ENCODE results near the gene KANK2.

Gene KANK2

DNA sequence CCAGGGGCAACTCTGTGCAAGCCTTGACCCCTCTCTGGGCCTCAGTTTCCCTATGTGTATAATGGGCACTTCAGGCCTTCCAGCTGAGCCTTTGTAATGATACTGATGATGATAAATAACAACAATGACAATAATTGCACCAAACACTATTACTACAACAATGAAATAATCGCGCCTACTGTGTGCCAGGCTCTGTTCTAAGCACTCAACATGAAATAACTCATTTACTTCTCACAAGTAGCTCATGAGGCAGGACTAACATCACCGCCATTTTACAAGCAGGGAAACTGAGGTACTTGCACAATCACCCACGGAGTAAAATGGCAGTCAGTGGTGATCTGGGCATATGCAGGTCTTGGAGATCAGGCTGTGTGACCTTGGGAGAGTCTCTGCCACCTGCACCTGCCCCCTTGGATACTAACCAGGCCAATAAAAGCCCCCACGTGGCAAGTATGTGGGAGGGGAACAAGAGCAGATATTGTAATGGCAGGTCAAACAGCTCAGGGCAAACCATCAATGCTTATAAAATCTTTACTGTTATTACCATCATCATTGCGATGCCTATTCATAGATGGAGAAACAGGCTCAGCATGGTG, 41.5 kb upstream of the KANK2 start:
- no peak overlapping the region for H3K27ac ChIP-seq (ENCODE audit: low read depth, low read length)
- peaks cover 0 to 73% (median 69%) of the 10 kb centered on the region in 5 donors for H3K36me3 ChIP-seq (ENCODE audit: control insufficient read depth in 5 of 5, insufficient read depth in 5 of 5, low read length in 5 of 5)

DNA sequence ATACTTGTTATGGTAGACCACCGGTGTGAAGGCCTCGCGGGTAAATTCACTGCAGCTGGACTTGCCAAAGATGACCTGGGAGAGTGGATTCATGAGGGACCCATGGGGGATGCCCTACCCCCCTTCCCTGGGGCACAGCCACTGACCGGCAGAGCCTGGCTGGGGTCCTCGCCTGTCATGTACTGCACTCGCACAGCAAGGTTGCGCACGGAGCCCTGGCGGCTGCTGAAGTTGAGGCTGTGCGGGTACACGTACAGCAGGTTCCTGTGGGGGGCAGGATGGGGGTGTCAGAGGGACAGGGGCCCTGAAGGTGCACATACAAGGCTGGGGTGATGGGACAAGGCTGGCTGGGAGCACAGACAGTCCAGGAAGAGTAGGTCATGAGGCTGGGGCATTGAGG, 40.7 kb upstream of the KANK2 start:
- Histone ChIP-seq H3K9ac (ENCODE audit: low read length in 5 of 5) (no peak overlapping the region), H3K4me1 (ENCODE audit: control insufficient read depth in 5 of 5, insufficient read depth in 5 of 5, low read length in 5 of 5) (peaks cover 0 to 75% (median 44%) of the 10 kb centered on the region in 5 donors), H3K27ac (ENCODE audit: low read depth, low read length) (no peak overlapping the region), H3K36me3 (ENCODE audit: control insufficient read depth in 5 of 5, insufficient read depth in 5 of 5, low read length in 5 of 5) (peaks cover 0 to 80% (median 70%) of the 10 kb centered on the region in 5 donors), H3K9me3 (ENCODE audit: control insufficient read depth in 5 of 5, low read length in 5 of 5) (peaks cover 0 to 11% (median 4%) of the 10 kb centered on the region in 5 donors), H3K4me3 (ENCODE audit: low read depth in 1 of 5, low read length in 5 of 5) (no peak overlapping the region), H3K27me3 (ENCODE audit: control insufficient read depth in 5 of 5, insufficient read depth in 4 of 5, low read length in 5 of 5) (no peaks in the 10 kb centered on the region)

More for the DNA sequence above, 41.5 kb upstream of the KANK2 start:
- Histone ChIP-seq H3K9me3 (ENCODE audit: control insufficient read depth in 5 of 5, low read length in 5 of 5) (peaks cover 0 to 11% (median 4%) of the 10 kb centered on the region in 5 donors), H3K4me3 (ENCODE audit: low read depth in 1 of 5, low read length in 5 of 5) (no peak overlapping the region), H3K27me3 (ENCODE audit: control insufficient read depth in 5 of 5, insufficient read depth in 4 of 5, low read length in 5 of 5) (no peaks in the 10 kb centered on the region), H3K9ac (ENCODE audit: low read length in 5 of 5) (no peak overlapping the region), H3K4me1 (ENCODE audit: control insufficient read depth in 5 of 5, insufficient read depth in 5 of 5, low read length in 5 of 5) (peaks cover 2 to 76% (median 48%) of the 10 kb centered on the region in 5 donors)

DNA sequence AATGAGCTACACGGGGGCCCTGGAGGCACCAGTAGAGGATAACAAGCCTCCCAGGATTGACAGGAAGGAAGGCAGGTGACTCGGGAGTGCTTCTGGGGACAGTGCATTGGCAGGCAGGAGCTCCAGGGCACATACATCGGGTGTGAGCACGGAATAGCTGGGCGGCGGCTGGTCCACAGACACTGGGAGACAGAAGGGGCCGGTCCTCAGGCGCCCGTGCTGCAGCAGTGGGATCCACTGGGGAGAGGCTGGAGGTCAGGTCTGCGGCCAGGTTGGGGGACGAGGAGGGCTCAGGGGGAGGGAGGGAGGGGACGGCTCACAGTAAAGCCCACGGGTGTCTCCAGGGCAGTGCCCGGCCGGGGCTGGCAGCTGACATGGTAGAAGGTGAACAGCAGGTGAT, 40.0 kb upstream of the KANK2 start:
- Histone ChIP-seq H3K9ac (ENCODE audit: low read length in 5 of 5) (no peak overlapping the region), H3K27me3 (ENCODE audit: control insufficient read depth in 5 of 5, insufficient read depth in 4 of 5, low read length in 5 of 5) (no peaks in the 10 kb centered on the region), H3K36me3 (ENCODE audit: control insufficient read depth in 5 of 5, insufficient read depth in 5 of 5, low read length in 5 of 5) (peaks cover 4 to 82% (median 71%) of the 10 kb centered on the region in 5 donors), H3K4me3 (ENCODE audit: low read depth in 1 of 5, low read length in 5 of 5) (no peak overlapping the region), H3K27ac (ENCODE audit: low read depth, low read length) (peak overlapping the region; percentile 55), H3K9me3 (ENCODE audit: control insufficient read depth in 5 of 5, low read length in 5 of 5) (peaks cover 0 to 11% (median 4%) of the 10 kb centered on the region in 5 donors), H3K4me1 (ENCODE audit: control insufficient read depth in 5 of 5, insufficient read depth in 5 of 5, low read length in 5 of 5) (peaks cover 0 to 73% (median 44%) of the 10 kb centered on the region in 5 donors)

DNA sequence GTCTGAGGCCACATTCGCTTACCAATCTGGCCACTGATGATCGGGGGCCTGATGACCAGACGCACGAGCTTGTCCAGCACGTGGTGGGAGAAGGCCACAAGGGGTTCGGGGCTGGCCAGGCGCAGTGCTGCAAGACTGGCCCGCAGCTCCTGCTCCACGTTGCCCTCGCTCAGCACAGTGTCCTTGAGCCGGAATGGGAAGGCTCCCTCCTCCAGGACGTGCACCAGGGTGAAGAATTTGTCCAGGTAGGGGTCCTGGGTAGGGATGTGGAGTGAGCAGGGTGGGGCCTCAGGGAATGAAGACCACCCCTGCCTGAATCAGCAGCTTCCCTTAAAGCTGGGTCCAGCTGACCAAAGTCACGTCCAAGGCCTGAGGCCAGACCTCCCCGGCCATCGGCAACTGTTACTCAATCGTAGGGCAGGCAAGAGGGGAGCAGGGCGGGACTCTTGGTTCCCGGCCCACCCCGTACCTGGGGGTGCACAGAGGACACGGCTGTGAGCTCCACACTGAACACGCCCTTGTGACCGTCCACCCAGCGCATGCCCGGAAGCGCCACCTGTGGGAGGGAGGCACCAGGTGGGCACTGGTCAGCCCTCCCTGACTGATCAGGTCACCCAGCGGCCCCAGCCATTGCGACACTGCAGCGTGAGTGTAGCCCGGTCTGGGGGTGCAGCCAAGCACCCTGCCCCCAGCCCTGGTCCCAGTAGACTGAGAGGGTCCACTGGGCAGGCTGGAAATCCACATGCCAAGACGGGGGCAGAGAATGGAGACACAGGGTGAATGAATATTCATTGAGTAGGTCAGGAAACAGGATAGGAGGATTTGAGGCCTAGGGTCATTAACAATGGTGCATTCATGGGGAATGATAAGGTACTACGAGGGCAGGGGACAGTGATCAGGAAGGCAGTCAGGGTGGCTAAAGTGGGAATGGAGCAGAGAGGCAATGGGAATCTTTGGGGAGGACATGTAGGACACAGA, 39.3 kb upstream of the KANK2 start:
- no peak overlapping the region for H3K4me3 ChIP-seq (ENCODE audit: low read depth in 1 of 5, low read length in 5 of 5)
- peaks cover 0 to 74% (median 44%) of the 10 kb centered on the region in 5 donors for H3K4me1 ChIP-seq (ENCODE audit: control insufficient read depth in 5 of 5, insufficient read depth in 5 of 5, low read length in 5 of 5)
- peaks cover 5 to 82% (median 72%) of the 10 kb centered on the region in 5 donors for H3K36me3 ChIP-seq (ENCODE audit: control insufficient read depth in 5 of 5, insufficient read depth in 5 of 5, low read length in 5 of 5)
- no peaks in the 10 kb centered on the region for H3K27me3 ChIP-seq (ENCODE audit: control insufficient read depth in 5 of 5, insufficient read depth in 4 of 5, low read length in 5 of 5)
- peak overlapping the region; percentile 55 for H3K27ac ChIP-seq (ENCODE audit: low read depth, low read length)
- H3K9me3 ChIP-seq (ENCODE audit: control insufficient read depth in 5 of 5, low read length in 5 of 5): peaks cover 0 to 11% (median 4%) of the 10 kb centered on the region in 5 donors
- no peak overlapping the region for H3K9ac ChIP-seq (ENCODE audit: low read length in 5 of 5)

DNA sequence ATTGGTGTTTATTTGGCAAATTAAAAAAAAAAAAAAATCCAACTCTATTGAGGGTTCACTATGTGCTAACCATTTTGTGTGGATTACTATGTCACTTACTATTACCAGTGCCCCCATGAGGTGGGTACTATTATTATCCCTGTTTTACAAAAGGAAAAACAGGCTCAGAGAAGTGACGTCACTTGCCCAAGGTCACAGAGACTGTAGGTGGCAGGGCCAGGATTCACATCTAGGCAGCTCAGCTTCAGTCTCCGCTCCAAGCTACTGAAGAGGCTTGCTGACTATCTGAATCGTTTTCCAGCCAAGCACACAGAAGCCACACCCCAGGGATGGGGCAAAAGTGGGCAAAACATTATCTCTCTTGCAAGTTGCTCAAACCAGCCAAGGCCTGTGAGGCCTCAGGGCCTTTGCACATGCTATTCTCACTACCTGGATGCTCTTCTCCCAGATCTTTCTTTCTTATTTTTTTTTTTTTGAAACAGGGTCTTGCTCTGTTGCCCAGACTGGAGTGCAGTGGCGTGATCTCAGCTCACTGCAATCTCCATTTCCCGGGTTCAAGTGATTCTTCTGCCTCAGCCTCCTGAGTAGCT, 37.2 kb upstream of the KANK2 start:
- H3K27ac ChIP-seq (ENCODE audit: low read depth, low read length): peak overlapping the region; percentile 27
- H3K27me3 ChIP-seq (ENCODE audit: control insufficient read depth in 5 of 5, insufficient read depth in 4 of 5, low read length in 5 of 5): no peaks in the 10 kb centered on the region
- H3K4me3 ChIP-seq (ENCODE audit: low read depth in 1 of 5, low read length in 5 of 5): no peak overlapping the region
- no peak overlapping the region for H3K9ac ChIP-seq (ENCODE audit: low read length in 5 of 5)
- peaks cover 0 to 11% (median 4%) of the 10 kb centered on the region in 5 donors for H3K9me3 ChIP-seq (ENCODE audit: control insufficient read depth in 5 of 5, low read length in 5 of 5)
- H3K36me3 ChIP-seq (ENCODE audit: control insufficient read depth in 5 of 5, insufficient read depth in 5 of 5, low read length in 5 of 5): peaks cover 5 to 85% (median 74%) of the 10 kb centered on the region in 5 donors
- H3K4me1 ChIP-seq (ENCODE audit: control insufficient read depth in 5 of 5, insufficient read depth in 5 of 5, low read length in 5 of 5): peaks cover 4 to 69% (median 40%) of the 10 kb centered on the region in 5 donors

DNA sequence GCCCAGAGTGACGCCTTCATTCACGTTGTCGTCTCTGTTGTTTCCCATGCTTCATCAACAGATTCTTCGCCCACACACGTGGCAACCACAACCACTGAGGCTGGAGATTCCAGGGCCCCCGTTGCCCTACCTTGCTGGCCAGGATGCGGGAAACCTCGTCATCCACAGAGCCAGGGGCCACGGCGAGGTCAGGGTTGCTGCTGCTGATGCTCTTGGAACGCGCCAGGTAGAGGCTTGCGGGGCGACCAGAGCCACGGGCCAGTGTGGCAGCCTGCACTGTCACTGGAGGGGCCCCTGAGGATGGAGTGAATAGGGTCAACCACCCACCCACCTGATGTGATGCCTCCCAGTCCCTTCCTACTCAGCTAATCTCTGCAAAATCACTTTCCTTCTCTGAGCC, 35.7 kb upstream of the KANK2 start:
- Histone ChIP-seq H3K9me3 (ENCODE audit: control insufficient read depth in 5 of 5, low read length in 5 of 5) (no peaks in the 10 kb centered on the region), H3K36me3 (ENCODE audit: control insufficient read depth in 5 of 5, insufficient read depth in 5 of 5, low read length in 5 of 5) (peaks cover 5 to 78% (median 68%) of the 10 kb centered on the region in 5 donors), H3K27ac (ENCODE audit: low read depth, low read length) (no peak overlapping the region), H3K4me3 (ENCODE audit: low read depth in 1 of 5, low read length in 5 of 5) (no peak overlapping the region), H3K9ac (ENCODE audit: low read length in 5 of 5) (no peak overlapping the region), H3K4me1 (ENCODE audit: control insufficient read depth in 5 of 5, insufficient read depth in 5 of 5, low read length in 5 of 5) (peaks cover 4 to 54% (median 37%) of the 10 kb centered on the region in 5 donors), H3K27me3 (ENCODE audit: control insufficient read depth in 5 of 5, insufficient read depth in 4 of 5, low read length in 5 of 5) (no peaks in the 10 kb centered on the region)

DNA sequence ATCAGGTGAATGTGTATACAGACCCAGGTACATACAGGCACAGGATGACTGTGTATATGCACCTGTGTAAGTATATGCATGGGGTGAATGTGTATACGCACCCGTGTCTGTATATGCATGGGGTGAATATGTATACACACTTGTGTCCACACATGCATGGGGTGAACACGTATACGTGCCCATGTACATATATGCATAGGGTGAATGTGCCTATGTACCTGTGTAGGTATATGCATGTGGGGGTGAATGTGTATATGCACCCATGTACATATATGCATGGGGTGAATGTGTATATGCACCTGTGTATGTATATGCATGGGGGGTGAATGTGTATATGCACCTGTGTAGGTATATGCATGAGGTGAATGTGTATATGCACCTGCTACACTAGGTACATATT, 35.2 kb upstream of the KANK2 start:
- Histone ChIP-seq H3K27me3 (ENCODE audit: control insufficient read depth in 5 of 5, insufficient read depth in 4 of 5, low read length in 5 of 5) (no peaks in the 10 kb centered on the region), H3K9ac (ENCODE audit: low read length in 5 of 5) (no peak overlapping the region), H3K4me1 (ENCODE audit: control insufficient read depth in 5 of 5, insufficient read depth in 5 of 5, low read length in 5 of 5) (peaks cover 4 to 52% (median 37%) of the 10 kb centered on the region in 5 donors), H3K4me3 (ENCODE audit: low read depth in 1 of 5, low read length in 5 of 5) (peak overlapping the region in 1 of 5 donors; percentile 10), H3K36me3 (ENCODE audit: control insufficient read depth in 5 of 5, insufficient read depth in 5 of 5, low read length in 5 of 5) (peaks cover 5 to 76% (median 63%) of the 10 kb centered on the region in 5 donors), H3K27ac (ENCODE audit: low read depth, low read length) (no peak overlapping the region), H3K9me3 (ENCODE audit: control insufficient read depth in 5 of 5, low read length in 5 of 5) (no peaks in the 10 kb centered on the region)

DNA sequence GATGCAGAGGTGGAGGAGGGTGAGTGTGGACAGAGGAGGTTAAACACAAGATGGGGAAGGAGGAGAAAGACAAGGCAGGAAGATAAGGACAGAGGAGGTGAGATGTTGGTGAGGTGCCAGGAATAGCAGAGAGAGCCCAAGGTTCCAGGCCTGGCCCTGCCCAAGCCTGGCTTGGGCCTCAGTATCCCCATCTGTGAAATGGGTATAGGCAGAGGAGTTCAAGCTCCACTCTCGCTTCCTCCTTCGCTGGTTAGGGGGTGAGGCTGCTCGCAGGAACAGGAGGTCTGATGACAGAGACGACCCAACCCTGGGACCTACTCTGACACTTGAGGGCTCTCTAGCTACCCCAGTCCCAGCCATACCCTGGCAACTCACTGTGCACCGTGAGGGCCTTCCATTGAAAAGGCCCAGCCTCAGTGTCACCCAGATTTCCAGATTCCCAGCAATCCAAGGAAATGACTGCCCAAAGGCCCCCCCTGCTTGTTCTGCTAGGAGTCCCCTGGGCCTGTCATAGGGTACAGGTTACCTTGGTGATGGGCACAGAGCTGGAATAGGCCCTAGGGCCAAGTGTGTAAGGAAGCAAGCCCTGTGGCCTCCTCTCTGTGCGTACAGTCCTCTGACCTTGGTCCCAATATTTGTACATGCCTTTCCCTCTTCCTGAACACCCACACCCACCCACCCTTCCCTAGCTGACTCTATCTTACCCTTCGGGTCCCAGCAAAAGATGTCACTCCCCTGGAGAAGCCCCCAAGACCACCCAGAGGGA, 33.5 kb upstream of the KANK2 start:
- Histone ChIP-seq H3K27ac (ENCODE audit: low read depth, low read length) (peak overlapping the region; percentile 52), H3K4me3 (ENCODE audit: low read depth in 1 of 5, low read length in 5 of 5) (peak overlapping the region in 1 of 5 donors; percentile 23), H3K9me3 (ENCODE audit: control insufficient read depth in 5 of 5, low read length in 5 of 5) (no peaks in the 10 kb centered on the region), H3K36me3 (ENCODE audit: control insufficient read depth in 5 of 5, insufficient read depth in 5 of 5, low read length in 5 of 5) (peaks cover 5 to 75% (median 63%) of the 10 kb centered on the region in 5 donors), H3K4me1 (ENCODE audit: control insufficient read depth in 5 of 5, insufficient read depth in 5 of 5, low read length in 5 of 5) (peaks cover 4 to 37% (median 23%) of the 10 kb centered on the region in 5 donors), H3K9ac (ENCODE audit: low read length in 5 of 5) (peak overlapping the region in 1 of 5 donors; percentile 49), H3K27me3 (ENCODE audit: control insufficient read depth in 5 of 5, insufficient read depth in 4 of 5, low read length in 5 of 5) (no peaks in the 10 kb centered on the region)

DNA sequence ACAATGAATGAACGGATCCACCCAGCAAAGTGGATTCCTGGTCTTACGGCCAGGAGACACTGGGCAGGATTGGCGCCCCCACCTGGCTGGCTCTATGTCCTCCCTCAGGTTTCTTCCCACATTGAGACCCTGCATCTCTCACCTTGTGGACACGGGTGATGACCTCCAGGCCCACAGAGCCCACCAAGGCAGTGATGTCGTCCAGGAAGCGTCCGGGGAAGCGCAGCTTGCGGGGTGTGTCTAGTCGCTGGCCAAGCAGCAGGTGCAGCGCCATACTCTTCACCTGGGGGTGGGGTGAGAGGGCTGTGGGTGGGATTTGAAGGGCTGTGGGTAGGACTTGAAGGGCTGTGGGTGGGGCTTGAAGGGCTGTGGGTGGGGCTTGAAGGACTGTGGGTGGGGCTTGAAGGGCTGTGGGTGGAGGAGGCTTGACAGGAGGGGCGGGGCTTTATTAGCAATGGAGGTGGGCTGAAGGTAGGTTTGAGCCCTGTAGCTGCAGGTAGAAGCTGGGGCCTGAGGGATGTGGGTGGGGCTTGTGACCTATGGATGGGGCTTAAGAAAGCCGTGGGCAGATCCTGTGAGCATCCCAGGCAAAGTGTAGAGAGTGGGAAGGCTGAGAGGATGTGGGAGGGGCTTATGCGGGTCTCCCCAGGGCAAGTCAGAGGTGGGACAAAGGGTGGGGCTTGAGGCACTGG, 30.0 kb upstream of the KANK2 start:
- Histone ChIP-seq H3K27ac (ENCODE audit: low read depth, low read length) (no peak overlapping the region), H3K9me3 (ENCODE audit: control insufficient read depth in 5 of 5, low read length in 5 of 5) (no peaks in the 10 kb centered on the region), H3K4me3 (ENCODE audit: low read depth in 1 of 5, low read length in 5 of 5) (no peak overlapping the region), H3K36me3 (ENCODE audit: control insufficient read depth in 5 of 5, insufficient read depth in 5 of 5, low read length in 5 of 5) (peaks cover under 1 to 73% (median 69%) of the 10 kb centered on the region in 5 donors), H3K9ac (ENCODE audit: low read length in 5 of 5) (no peak overlapping the region), H3K27me3 (ENCODE audit: control insufficient read depth in 5 of 5, insufficient read depth in 4 of 5, low read length in 5 of 5) (no peaks in the 10 kb centered on the region), H3K4me1 (ENCODE audit: control insufficient read depth in 5 of 5, insufficient read depth in 5 of 5, low read length in 5 of 5) (peaks cover 4 to 43% (median 41%) of the 10 kb centered on the region in 5 donors)

Data from subcutaneous abdominal adipose tissue (tissue), 5 donors.